B cell (primary cell): Measurements from ENCODE around the gene CDO1. TPM values are rescaled to one million over a fixed set of nuclear protein-coding genes. Genes with fewer than 3 reads are reported as not detected.

ENCODE experiments used
- ATAC-seq: fragments of 200-7000 bp; cut with Tn5 transposase; one replicate; pipeline ENCODE4 v1.10.0; 2021; ENCODE audit warnings: low read depth, mild to moderate bottlenecking, moderate number of reproducible peaks, moderate library complexity
- CTCF ChIA-PET: fragments of 350-600 bp; sonication (Branson Sonifier 250); formaldehyde crosslinking; loops from one replicate; lab custom pipeline; 2021; ENCODE audit warnings: antibody characterized with exemption, inconsistent platforms; lab: Charles Lee
- POLR2A ChIA-PET: fragments of 350-600 bp; sonication (Branson Sonifier 250); formaldehyde crosslinking; loops from one replicate; lab custom pipeline; 2021; ENCODE audit warnings: antibody characterized with exemption; lab: Charles Lee
- DNase-seq: peaks from one replicate; pipeline ENCODE4 v3.0.0; 2013
- H2AFZ ChIP-seq: 2 replicates; pipeline ENCODE4 v1.6.1; 2012; ENCODE audit warnings: mild to moderate bottlenecking, low read depth, low read length; ENCODE audit not compliant: insufficient read depth, poor library complexity, severe bottlenecking
- H3K27ac ChIP-seq, 2 donors: 1 replicate in 1 of 2; 2 replicates in 1 of 2; pipeline ENCODE4 v1.5.1; 2012 to 2013; ENCODE audit warnings: low read length in 2 of 2, mild to moderate bottlenecking in 2 of 2, moderate library complexity in 1 of 2
- H3K27me3 ChIP-seq, 4 experiments: fragments of 200-600 bp in 1 of 4; sonication (generic) in 1 of 4; replicated peaks in 1 of 4; 1 replicate in 2 of 4; 2 replicates in 2 of 4; pipeline versions ENCODE4 v1.6.1 to v1.7.0; 2013 to 2016; ENCODE audit warnings: low read length in 3 of 4, mild to moderate bottlenecking in 2 of 4, mixed read lengths in 1 of 4, moderate library complexity in 1 of 4; ENCODE audit not compliant: insufficient read depth in 4 of 4, control insufficient read depth in 3 of 4; ENCODE audit errors: control extremely low read depth in 1 of 4
- H3K36me3 ChIP-seq, 2 experiments: replicated peaks in 1 of 2; 1 replicate in 1 of 2; 2 replicates in 1 of 2; pipeline versions ENCODE4 v1.6.1 to v1.7.1; 2013; ENCODE audit warnings: low read length in 1 of 2; ENCODE audit not compliant: insufficient read depth in 2 of 2, control insufficient read depth in 1 of 2; ENCODE audit errors: control extremely low read depth in 1 of 2, extremely low read depth in 1 of 2
- H3K4me1 ChIP-seq, 2 donors: fragments of 200-600 bp in 1 of 2; sonication (generic) in 1 of 2; 1 replicate in 1 of 2; 2 replicates in 1 of 2; pipeline versions ENCODE4 v1.5.1 to v1.6.1; 2013 to 2017; ENCODE audit warnings: low read length in 2 of 2; ENCODE audit not compliant: control insufficient read depth in 2 of 2, insufficient read depth in 2 of 2
- H3K4me2 ChIP-seq: replicated peaks from 2 replicates; pipeline ENCODE3; 2012; ENCODE audit warnings: mild to moderate bottlenecking, low read depth, low read length; ENCODE audit not compliant: poor library complexity, severe bottlenecking
- H3K4me3 ChIP-seq, 5 experiments: fragments of 200-600 bp in 1 of 5; sonication (generic) in 1 of 5; 1 replicate in 3 of 5; 2 replicates in 2 of 5; pipeline versions ENCODE4 v1.5.1 to v1.7.0; 2011 to 2016; ENCODE audit warnings: low read length in 4 of 5, mild to moderate bottlenecking in 4 of 5, low read depth in 2 of 5, control low read depth in 1 of 5, moderate library complexity in 1 of 5; ENCODE audit not compliant: insufficient read depth in 1 of 5; ENCODE audit errors: control extremely low read depth in 1 of 5, extremely low read depth in 1 of 5
- H3K79me2 ChIP-seq: fragments of 200-600 bp; sonication (generic); one replicate; pipeline ENCODE4 v1.6.0; 2016; ENCODE audit warnings: low read length; ENCODE audit not compliant: control insufficient read depth, insufficient read depth
- H3K9ac ChIP-seq: fragments of 200-600 bp; sonication (generic); 2 replicates; pipeline ENCODE4 v1.6.1; 2017; ENCODE audit warnings: mild to moderate bottlenecking, low read length, moderate library complexity
- H3K9me3 ChIP-seq, 3 donors: one replicate each; pipeline versions ENCODE4 v1.6.1 to v1.7.1; 2013; ENCODE audit warnings: low read length in 2 of 3; ENCODE audit not compliant: control insufficient read depth in 2 of 3, insufficient read depth in 1 of 3; ENCODE audit errors: control extremely low read depth in 1 of 3
- H4K20me1 ChIP-seq: 2 replicates; pipeline ENCODE4 v1.6.0; 2012; ENCODE audit warnings: mild to moderate bottlenecking, low read length; ENCODE audit not compliant: insufficient read depth, control insufficient read depth, poor library complexity, severe bottlenecking
- H3K27ac Mint-ChIP-seq: one replicate; pipeline ENCODE4 v1.8.0; 2021; ENCODE audit warnings: mixed read lengths
- H3K27me3 Mint-ChIP-seq: one replicate; pipeline ENCODE4 v1.8.0; 2021; ENCODE audit warnings: mixed read lengths
- H3K4me1 Mint-ChIP-seq: one replicate; pipeline ENCODE4 v1.8.0; 2021; ENCODE audit warnings: mixed read lengths
- H3K4me3 Mint-ChIP-seq: one replicate; pipeline ENCODE4 v1.8.0; 2021; ENCODE audit warnings: mixed read lengths
- H3K9me3 Mint-ChIP-seq: one replicate; pipeline ENCODE4 v1.8.0; 2022; ENCODE audit warnings: mixed read lengths; ENCODE audit not compliant: insufficient read depth
- EZH2 ChIP-seq: IDR thresholded peaks from 2 replicates; pipeline ENCODE4 v1.6.1; 2012; ENCODE audit warnings: borderline replicate concordance, low read depth, mild to moderate bottlenecking, moderate library complexity, low read length; ENCODE audit not compliant: insufficient read depth, poor library complexity, severe bottlenecking
- WGBS: methylation state at CpG from one replicate; pipeline ENCODE4 v1.1.5; 2013; ENCODE audit warnings: missing lambda C conversion rate; ENCODE audit not compliant: insufficient coverage; 5-methylcytosine and 5-hydroxymethylcytosine counted together
- intact Hi-C: fragments of 100-400 bp; cut with micrococcal nuclease; formaldehyde crosslinking; loops from one replicate; pipeline ENCODE4 v1.10.0; 2022
- polyA plus RNA-seq: library from polyadenylated mRNA; depleted of rRNA; stranded (reverse); fragments of >200 nt; gene quantifications from 2 replicates; pipeline ENCODE4 v1.2.3, GENCODE V29; 2012
- total RNA-seq, 2 donors: library from RNA; stranded (reverse); fragments of 120-200 nt in 1 of 2; gene quantifications; 1 replicate in 1 of 2; 2 replicates in 1 of 2; pipeline versions ENCODE4 v1.2.3 to v1.2.4, GENCODE V29; 2013 to 2022
- TF ChIP-seq, protein P1 (sequence below): fragments of 200-600 bp; IDR thresholded peaks from one replicate; pipeline ENCODE4 v1.8.0; 2022; ENCODE audit warnings: antibody characterized with exemption, mild to moderate bottlenecking

CDO1 gene
- total and polyA plus RNA-seq, 2 donors (not counting 1 experiment from before 2014, with no cell fraction given): not detected

DNA sequence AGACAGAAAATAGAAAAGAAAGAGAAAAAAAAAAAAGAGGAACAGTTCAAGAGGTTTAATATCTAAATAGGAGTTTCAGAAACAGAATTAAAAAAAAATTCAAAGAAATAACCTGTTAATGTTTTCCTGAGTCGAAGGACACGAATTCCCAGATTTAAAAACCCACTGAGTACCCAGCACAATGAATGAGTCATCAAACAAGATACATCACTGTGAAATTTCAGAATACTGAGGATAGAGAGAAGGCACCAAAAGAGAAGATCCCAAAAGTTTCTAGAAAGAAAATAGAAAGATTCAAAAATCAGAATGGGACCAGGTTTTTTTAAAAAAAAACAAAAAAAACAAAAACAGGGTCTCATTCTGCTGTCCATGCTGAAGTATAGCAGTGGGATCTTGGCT is 8.8 kb downstream of the CDO1 start:
- Histone ChIP-seq H3K9me3 (no peaks in the 10 kb centered on the region), H3K27ac (no peak overlapping the region), H3K36me3 (no peaks in the 10 kb centered on the region), H4K20me1 (no peaks in the 10 kb centered on the region), H3K4me3 (no peak overlapping the region), H3K4me1 (no peaks in the 10 kb centered on the region), H3K27me3 (peaks cover 0 to 3% (median 1%) of the 10 kb centered on the region in 4 experiments), H3K79me2 (no peaks in the 10 kb centered on the region), H2AFZ (no peak overlapping the region), H3K4me2 (no peak overlapping the region), H3K9ac (no peak overlapping the region)
- WGBS: no CpG with 5 or more reads among the region's 2 CpGs
- intact Hi-C loops: no loop called here
- H3K27ac Mint-ChIP-seq: no peak overlapping the region
- DNase-seq (no peak), ATAC-seq (no peak)
- H3K4me1 Mint-ChIP-seq: no peaks in the 10 kb centered on the region
- TF ChIP-seq, protein P1, sequence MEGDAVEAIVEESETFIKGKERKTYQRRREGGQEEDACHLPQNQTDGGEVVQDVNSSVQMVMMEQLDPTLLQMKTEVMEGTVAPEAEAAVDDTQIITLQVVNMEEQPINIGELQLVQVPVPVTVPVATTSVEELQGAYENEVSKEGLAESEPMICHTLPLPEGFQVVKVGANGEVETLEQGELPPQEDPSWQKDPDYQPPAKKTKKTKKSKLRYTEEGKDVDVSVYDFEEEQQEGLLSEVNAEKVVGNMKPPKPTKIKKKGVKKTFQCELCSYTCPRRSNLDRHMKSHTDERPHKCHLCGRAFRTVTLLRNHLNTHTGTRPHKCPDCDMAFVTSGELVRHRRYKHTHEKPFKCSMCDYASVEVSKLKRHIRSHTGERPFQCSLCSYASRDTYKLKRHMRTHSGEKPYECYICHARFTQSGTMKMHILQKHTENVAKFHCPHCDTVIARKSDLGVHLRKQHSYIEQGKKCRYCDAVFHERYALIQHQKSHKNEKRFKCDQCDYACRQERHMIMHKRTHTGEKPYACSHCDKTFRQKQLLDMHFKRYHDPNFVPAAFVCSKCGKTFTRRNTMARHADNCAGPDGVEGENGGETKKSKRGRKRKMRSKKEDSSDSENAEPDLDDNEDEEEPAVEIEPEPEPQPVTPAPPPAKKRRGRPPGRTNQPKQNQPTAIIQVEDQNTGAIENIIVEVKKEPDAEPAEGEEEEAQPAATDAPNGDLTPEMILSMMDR: no peak
- no peak for TF ChIP-seq EZH2
- H3K27me3 Mint-ChIP-seq: peaks cover 24% of the 10 kb centered on the region
- no peaks in the 10 kb centered on the region for H3K9me3 Mint-ChIP-seq
- CTCF ChIA-PET: no interaction called here
- H3K4me3 Mint-ChIP-seq: no peak overlapping the region
- POLR2A ChIA-PET: no interaction called here

GRCh38 chr5:115806986-115807653 is 9.3 kb downstream of the CDO1 start:
- no peak overlapping the region for H3K9ac ChIP-seq
- H2AFZ ChIP-seq: no peak overlapping the region
- no peaks in the 10 kb centered on the region for H3K4me1 ChIP-seq
- H3K4me3 Mint-ChIP-seq: no peak overlapping the region
- H3K4me3 ChIP-seq: no peak overlapping the region
- no peak for DNase-seq
- H3K4me2 ChIP-seq: no peak overlapping the region
- no peak overlapping the region for H3K27ac Mint-ChIP-seq
- no peaks in the 10 kb centered on the region for H4K20me1 ChIP-seq
- no peaks in the 10 kb centered on the region for H3K36me3 ChIP-seq
- no peaks in the 10 kb centered on the region for H3K9me3 ChIP-seq
- no peak for TF ChIP-seq EZH2
- TF ChIP-seq, protein P1: no peak
- ChIA-PET POLR2A (no interaction called here), CTCF (no interaction called here)
- peaks cover 0 to 3% (median 1%) of the 10 kb centered on the region in 4 experiments for H3K27me3 ChIP-seq
- H3K27me3 Mint-ChIP-seq: peaks cover 22% of the 10 kb centered on the region
- ATAC-seq: no peak
- H3K4me1 Mint-ChIP-seq: no peaks in the 10 kb centered on the region
- H3K79me2 ChIP-seq: no peaks in the 10 kb centered on the region
- no peaks in the 10 kb centered on the region for H3K9me3 Mint-ChIP-seq
- H3K27ac ChIP-seq: no peak overlapping the region
- intact Hi-C loops: no loop called here
- 100% methylated on average over 1 of the region's 2 CpGs for WGBS
